Fibroblast of lung (primary cell): Measurements from ENCODE around the gene MICALL1.

ENCODE experiments used
- EZH2 ChIP-seq: IDR thresholded peaks from 2 replicates; pipeline ENCODE4 v1.5.1; 2012; ENCODE audit warnings: low read length, control low read depth, mild to moderate bottlenecking; ENCODE audit errors: missing control alignments
- TF ChIP-seq, protein P1 (sequence below), 2 donors: IDR thresholded peaks in 1 of 2; conservative IDR thresholded peaks in 1 of 2; 1 replicate in 1 of 2; 2 replicates in 1 of 2; pipeline ENCODE4 v1.5.1; 2011 to 2012; ENCODE audit warnings: low read length in 2 of 2, control low read depth in 1 of 2, inconsistent platforms in 1 of 2, low read depth in 1 of 2, mild to moderate bottlenecking in 1 of 2

DNA sequence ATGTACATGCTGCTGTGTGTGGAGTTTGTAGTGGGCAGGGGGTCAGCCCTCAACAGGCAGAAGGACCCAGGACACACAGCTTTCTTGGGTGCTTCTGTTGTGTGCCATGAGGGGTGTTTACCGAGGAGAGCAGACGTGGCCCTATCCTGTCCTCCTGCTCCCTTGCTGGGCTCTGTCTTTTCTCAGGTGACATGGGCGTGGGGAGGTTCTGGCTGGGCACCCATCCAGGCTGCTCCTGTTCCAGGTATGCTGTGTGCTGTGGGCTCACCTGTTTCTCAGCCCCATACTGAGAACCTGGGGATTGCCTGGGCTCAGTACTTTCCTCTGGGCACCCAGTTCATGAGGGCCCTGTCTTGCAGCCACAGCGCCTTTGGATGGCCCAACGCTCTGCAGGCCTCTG, 23.3 kb downstream of the MICALL1 start:
- TF ChIP-seq, protein P1, sequence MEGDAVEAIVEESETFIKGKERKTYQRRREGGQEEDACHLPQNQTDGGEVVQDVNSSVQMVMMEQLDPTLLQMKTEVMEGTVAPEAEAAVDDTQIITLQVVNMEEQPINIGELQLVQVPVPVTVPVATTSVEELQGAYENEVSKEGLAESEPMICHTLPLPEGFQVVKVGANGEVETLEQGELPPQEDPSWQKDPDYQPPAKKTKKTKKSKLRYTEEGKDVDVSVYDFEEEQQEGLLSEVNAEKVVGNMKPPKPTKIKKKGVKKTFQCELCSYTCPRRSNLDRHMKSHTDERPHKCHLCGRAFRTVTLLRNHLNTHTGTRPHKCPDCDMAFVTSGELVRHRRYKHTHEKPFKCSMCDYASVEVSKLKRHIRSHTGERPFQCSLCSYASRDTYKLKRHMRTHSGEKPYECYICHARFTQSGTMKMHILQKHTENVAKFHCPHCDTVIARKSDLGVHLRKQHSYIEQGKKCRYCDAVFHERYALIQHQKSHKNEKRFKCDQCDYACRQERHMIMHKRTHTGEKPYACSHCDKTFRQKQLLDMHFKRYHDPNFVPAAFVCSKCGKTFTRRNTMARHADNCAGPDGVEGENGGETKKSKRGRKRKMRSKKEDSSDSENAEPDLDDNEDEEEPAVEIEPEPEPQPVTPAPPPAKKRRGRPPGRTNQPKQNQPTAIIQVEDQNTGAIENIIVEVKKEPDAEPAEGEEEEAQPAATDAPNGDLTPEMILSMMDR (conservative IDR thresholded peaks at IDR 0.05 in 1 of 2, IDR thresholded peaks at IDR 0.05 in 1 of 2; ENCODE audit: low read depth in 1 of 2, low read length in 2 of 2): no peak
- TF ChIP-seq EZH2: no peak
